GM19023 (cell line): ENCODE results near the gene AK5.

Experiments used
- ATAC-seq: cut with Tn5 transposase; IDR thresholded peaks from one replicate; pipeline ENCODE4 v1.9.1; 2021; ENCODE audit warnings: mild to moderate bottlenecking, moderate library complexity; ENCODE audit not compliant: unreplicated experiment

The AK5 gene

GRCh38 chr1:77536813-77537212 lies 255.0 kb downstream of the AK5 start:
- ATAC-seq = no peak

GRCh38 chr1:77538956-77539518 lies 257.2 kb downstream of the AK5 start:
- ATAC-seq = peak; percentile 68

GRCh38 chr1:77539519-77540142 lies 257.8 kb downstream of the AK5 start:
- ATAC-seq = no peak

- no peak for ATAC-seq
These were observed 258.8 kb downstream of the AK5 start for GRCh38 chr1:77540501-77541161.

GRCh38 chr1:77541162-77541545 lies 259.3 kb downstream of the AK5 start:
- peak; percentile 40 for ATAC-seq

- no peak for ATAC-seq
These were observed 261.1 kb downstream of the AK5 start for GRCh38 chr1:77542813-77543420.

GRCh38 chr1:77543822-77544448 lies 262.1 kb downstream of the AK5 start:
- no peak for ATAC-seq

- no peak for ATAC-seq
These were observed 263.0 kb downstream of the AK5 start for GRCh38 chr1:77544845-77545244.

- no peak for ATAC-seq
These were observed 264.2 kb downstream of the AK5 start for GRCh38 chr1:77545970-77546369.

GRCh38 chr1:77546890-77547289 lies 265.1 kb downstream of the AK5 start:
- no peak for ATAC-seq

- no peak for ATAC-seq
These were observed 266.5 kb downstream of the AK5 start for GRCh38 chr1:77548285-77548684.

- ATAC-seq = no peak
These were observed 268.3 kb downstream of the AK5 start for GRCh38 chr1:77550135-77550534.

GRCh38 chr1:77552626-77553025 lies 270.8 kb downstream of the AK5 start:
- ATAC-seq = no peak

- no peak for ATAC-seq
These were observed 271.9 kb downstream of the AK5 start for GRCh38 chr1:77553568-77554291.

GRCh38 chr1:77556045-77556444 lies 274.2 kb downstream of the AK5 start:
- ATAC-seq = no peak

GRCh38 chr1:77557053-77557452 lies 275.2 kb downstream of the AK5 start:
- ATAC-seq = no peak

GRCh38 chr1:77558591-77559164 lies 276.9 kb downstream of the AK5 start:
- ATAC-seq = no peak

- no peak for ATAC-seq
These were observed 278.9 kb downstream of the AK5 start for GRCh38 chr1:77560741-77561140.

- ATAC-seq = no peak
These were observed 280.9 kb downstream of the AK5 start for GRCh38 chr1:77562596-77563150.

- no peak for ATAC-seq
These were observed 283.5 kb downstream of the AK5 start for GRCh38 chr1:77565321-77565720.
